GM21423 (cell line): ENCODE data around the gene ACKR2.
A peak's percentile ranks its signal among the peaks of the same experiment; 100 is the strongest.
"Not testable (repeated sequence)": the region's sequence is repeated elsewhere in the genome, so short reads cannot be mapped to it uniquely, and the experiment has no call there.

Experiments used
- ATAC-seq: cut with Tn5 transposase; IDR thresholded peaks from one replicate; pipeline ENCODE4 v1.9.1; 2021; ENCODE audit warnings: mild to moderate bottlenecking, moderate library complexity; ENCODE audit not compliant: unreplicated experiment

The ACKR2 gene

DNA sequence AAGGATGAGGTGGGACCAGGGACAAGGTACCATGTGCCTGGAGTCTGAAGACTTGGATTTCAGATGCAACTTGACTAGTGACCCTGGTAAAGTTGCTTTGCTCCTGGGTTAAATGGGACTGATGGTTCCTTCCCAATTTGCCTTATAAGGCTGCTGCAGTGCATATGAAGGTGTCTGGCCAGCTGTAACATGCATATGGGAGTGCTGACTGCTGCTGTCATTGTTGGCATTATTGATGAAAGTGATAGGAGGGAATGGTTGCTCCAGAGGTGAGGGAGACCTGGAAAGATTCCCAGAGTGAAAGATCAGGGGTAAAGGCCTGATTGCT is 45.9 kb downstream of the ACKR2 start:
- no peak for ATAC-seq

DNA sequence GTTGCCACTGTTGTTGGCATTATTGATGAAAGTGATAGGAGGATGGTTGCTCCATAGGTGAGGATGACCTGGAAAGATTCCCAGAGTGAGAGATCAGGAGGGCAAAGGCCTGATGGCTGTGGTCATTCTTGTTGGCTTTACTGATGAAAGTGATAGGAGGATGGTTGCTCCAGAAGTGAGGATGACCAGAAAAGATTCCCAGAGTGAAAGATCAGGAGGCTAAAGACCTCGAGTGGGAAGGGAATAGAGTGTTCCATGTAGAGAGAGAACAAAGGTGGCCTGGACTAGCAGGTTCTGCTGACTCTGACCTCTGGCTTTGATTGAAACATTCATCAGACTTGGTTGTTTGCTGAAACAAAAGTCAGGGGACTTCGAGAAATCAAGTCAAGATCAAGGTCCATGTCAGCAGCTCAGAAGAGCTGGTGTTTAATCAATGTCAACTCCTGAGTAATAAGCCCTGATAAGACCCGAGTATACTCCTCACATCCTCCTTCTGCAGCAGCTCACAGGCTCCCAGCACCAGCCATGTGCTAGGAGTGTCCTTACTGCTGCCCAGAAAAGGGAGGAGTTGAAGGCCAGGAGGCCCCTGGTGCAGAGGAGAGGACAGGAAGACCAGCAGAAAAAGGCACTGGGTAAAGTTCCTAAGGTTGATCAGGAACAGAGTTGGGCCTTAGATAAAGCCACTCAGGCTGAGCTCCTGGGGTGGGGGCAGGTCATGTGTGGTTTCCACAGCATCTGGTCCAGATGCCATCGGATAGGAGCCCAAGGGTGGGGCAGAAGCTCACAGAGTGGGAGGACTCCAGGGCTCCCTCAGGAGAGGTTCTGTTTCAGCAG is 46.5 kb downstream of the ACKR2 start:
- no peak for ATAC-seq

DNA sequence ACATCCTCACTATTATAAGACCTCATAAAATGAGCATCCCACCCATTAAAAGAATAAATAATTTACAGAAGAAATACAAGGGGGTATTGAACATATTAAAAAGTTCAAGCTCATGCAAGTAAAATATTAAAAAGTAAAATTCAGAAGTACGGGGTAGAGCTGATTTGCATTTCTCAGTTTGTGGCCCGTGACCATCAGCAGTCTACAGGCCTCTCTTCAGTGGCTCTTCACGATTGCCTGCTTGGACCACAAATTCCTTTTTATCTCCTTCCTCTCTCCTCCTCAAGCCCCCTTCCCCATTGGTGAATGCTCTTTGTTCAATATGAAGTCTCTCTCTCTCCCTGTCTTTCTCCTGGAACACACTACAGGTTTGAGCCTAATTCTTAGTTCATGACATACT is 47.3 kb downstream of the ACKR2 start:
- ATAC-seq: no peak

DNA sequence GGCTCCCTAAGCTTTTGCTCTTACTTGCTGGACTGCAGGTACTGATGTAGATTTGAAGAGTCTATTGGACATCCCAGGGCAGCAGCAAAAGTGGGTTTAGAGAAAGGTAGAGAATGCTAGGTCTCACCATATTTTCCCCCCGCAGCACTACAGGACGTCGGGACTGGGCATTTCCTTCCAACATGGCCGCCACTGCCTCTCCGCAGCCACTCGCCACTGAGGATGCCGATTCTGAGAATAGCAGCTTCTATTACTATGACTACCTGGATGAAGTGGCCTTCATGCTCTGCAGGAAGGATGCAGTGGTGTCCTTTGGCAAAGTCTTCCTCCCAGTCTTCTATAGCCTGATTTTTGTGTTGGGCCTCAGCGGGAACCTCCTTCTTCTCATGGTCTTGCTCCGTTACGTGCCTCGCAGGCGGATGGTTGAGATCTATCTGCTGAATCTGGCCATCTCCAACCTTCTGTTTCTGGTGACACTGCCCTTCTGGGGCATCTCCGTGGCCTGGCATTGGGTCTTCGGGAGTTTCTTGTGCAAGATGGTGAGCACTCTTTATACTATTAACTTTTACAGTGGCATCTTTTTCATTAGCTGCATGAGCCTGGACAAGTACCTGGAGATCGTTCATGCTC is 55.2 kb downstream of the ACKR2 start:
- no peak for ATAC-seq

GRCh38 chr3:42865256-42865655 is 56.0 kb downstream of the ACKR2 start:
- no peak for ATAC-seq

- no peak for ATAC-seq
These were observed 57.9 kb downstream of the ACKR2 start for GRCh38 chr3:42867138-42867537.

DNA sequence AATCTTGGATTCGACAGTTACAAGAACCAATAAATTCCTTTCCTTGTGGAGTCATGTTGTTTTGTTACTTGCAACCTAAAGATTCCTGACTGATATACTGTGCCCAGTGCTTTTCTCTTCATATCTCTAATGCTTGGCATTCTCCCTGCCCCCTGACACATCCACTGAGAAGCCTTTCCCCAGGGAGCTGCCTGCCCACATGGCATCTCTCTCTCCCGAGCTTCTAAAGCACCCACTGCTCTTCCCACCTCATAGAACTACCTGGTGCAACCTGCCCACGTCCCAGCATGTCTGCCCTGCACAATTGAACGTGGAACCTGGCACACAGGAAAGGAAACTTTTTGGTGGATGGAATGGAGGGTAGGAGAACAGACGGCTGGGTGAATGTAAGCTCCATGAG is 59.6 kb downstream of the ACKR2 start:
- ATAC-seq: no peak

DNA sequence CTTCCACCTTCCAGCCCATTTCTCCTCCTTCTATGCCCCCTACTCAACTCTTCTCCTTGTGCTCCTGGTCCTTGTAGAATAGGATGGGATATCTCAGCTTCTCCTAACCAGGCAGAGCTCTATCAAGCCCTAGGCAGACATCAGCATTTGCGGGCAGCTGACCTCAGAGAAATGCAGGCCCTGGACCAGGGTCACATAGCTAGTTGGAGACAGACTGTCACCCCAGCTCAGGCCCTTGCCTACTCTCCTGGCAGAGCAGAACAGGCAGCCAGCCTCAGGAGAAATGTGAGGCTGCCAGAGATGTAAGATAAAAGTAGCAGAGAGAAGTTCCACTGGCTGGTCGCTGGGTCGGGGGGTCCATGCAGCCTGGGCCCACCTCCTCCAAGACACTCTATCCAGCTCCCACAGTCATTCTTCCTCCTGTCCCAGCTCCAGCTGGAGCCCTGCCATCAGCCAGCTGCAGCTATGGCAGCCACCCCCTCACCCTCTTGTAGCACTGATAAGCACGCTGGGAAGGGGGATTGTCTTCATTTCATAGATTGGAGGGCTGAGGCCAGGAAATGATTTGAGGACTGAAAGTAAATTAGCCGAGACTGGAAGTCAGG is 62.4 kb downstream of the ACKR2 start:
- ATAC-seq: no peak

- no peak for ATAC-seq
These were observed 63.5 kb downstream of the ACKR2 start for GRCh38 chr3:42872718-42873117.

- ATAC-seq: no peak
These were observed 64.2 kb downstream of the ACKR2 start for GRCh38 chr3:42873221-42873982.

DNA sequence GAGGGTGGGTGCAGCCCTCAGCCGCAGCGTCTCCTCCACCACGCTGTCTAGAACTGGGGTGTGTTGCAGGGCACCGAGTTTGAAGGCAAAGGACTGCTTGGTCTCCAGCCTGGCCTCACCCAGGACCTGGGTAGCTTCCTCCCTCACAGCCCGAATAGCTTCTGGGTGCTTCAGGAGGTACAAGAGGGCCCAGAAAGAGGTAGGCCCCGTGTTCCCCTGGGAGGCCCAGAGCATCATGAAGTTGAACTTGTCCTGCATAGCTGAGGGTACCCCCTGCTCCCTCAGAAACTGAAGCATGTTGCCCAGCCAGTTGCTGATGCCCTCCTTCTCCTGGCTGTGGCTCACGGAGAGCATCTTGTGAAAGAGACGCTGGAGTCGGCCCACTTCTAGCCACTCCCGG is 65.5 kb downstream of the ACKR2 start:
- no peak for ATAC-seq

DNA sequence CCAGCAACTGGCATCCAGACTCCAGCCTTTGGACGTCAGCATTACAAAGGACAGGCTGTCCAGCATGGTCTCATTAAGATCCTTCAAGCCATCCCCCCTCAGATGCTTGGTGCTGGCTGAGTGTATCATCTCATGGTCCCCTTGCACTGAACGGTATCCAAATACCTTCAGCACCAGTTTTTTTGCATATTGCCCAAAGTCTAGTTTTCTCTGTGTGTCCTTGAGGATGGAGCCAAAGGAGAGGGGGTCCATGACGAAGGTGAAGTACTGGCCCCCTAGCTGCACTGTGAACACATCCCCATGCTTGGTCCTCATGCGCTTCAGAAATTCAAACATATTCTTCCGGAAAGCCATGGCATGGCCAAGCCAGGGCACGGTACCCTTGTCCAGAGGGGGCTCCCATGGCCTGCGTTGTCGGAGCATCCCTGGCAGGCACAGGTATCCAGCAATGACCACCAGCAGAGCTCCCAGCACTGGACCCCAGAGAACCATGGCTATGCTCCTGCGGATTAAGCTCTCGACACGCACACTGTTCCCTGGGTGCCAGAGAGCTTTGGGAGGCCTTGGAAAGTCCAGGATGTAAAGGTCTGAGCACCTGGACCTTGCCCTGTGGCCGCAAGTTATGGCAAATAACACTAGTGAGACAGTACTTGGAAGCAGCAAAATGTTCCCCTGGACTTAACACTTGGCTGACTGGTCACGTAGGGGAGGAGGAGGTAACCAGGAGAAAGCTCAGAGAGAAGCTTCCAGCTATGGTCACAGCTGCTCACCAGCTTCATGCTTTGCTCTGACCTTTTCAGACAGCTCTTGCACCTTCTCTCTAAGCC is 66.3 kb downstream of the ACKR2 start, which contains the start of gene CYP8B1:
Gene CYP8B1, minus strand, starts transcription at position 555 of the 827 bp plus-strand sequence. Its CDS starts 63 bp downstream, at position 492.
- ATAC-seq: no peak

GRCh38 chr3:42876401-42876800 is 67.2 kb downstream of the ACKR2 start:
- ATAC-seq: no peak

- ATAC-seq: no peak
These were observed 67.9 kb downstream of the ACKR2 start for GRCh38 chr3:42876940-42877720.

DNA sequence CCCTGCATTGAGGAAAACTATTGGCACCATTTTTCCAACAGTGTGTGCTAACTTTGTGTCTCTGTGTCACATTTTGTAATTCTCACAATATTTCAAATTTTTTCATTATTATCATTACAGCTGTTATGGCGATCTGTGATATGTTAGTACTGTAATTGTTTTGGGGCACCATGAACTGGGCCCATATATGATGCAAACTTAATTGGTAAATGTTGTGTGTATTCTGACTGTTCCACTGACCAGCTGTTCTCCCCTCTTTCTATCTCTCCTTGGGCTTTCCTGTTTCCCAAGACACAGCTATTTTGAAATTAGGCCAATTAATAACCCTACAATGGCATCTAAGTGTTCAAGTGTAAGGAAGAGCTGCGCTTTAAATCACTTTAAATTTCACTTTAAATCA is 68.6 kb downstream of the ACKR2 start:
- no peak for ATAC-seq

- ATAC-seq: no peak
These were observed 70.9 kb downstream of the ACKR2 start for GRCh38 chr3:42880183-42880582.

DNA sequence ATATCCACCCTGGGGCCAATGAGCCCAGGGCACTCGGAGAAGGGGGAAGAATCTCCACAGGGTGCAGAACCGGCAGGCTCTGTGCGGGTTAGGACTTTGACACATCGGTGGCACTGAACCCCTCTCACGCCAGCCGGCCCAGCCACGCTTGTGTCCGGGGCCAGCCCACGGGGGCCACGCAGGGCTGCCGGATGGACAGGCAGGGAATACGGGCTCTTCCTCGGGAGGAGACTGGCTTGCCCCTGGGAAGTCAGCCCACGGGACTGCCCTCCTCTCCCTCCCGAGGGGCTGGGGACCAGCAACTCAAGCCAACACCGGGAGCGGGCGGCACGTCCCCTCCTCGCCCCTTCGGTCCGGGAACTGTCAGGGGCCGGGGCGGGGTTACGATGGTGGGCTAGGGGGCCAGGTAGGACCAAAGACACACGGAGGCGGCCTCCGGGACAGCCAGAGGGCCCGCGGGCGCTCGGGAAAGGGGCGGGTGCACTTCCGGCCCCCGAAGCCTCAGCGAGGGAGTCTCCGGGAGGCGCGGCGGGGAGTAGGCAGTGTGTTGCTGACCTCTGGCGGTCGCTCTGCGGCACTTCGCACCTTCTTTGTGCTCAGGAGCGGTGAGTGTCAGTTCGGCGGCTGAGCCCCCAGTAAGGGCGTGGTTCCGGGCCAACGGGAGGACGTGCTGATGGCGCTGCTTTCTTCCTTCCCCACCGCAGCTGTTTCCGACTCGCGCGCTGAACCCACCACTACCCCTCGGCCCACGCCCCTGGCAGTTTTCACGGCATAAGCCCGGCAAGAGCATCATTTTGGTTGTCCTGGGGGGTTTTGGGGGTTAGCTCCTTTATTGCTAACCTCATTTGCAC is 71.6 kb downstream of the ACKR2 start:
- peak; percentile 97 for ATAC-seq

DNA sequence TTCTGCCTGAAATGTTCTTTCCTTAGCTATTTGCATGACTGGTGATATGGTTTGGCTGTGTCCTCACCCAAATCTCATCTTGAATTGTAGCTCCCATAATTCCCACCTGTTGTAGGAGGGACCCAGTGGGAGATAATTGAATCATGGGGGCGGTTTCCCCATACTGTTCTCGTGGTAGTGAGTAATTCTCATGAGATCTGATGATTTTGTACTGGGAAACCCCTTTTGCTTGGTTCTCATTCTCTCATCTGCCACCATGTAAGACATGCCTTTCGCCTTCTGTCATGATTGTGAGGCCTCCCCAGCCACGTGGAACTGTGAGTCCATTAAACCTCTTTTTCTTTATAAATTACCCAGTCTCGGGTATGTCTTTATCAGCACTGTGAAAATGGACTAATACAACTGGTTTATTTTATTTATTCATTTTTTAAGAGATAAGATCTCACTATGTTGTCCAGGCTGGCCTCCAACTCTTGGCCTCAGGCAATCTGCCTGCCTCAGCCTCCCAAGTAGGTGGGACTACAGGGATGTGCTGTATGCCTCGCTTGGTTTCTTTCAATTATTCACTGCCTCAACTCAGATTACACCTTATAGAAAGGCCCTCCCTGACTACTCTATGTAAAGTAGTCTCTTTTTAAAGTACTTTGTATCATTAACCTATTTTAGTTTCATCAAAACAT is 74.1 kb downstream of the ACKR2 start:
- ATAC-seq: not testable (repeated sequence)
